Stimulated activated naive B cell treated with anti-CD40 and anti-IgM and Interleukin-4, amounts not matched to agents 10 μg/mL and 1 μg/mL and 100 μg/mL, for 72 hours (primary cell): Measurements from ENCODE around the gene ZNF675.
"Not testable (repeated sequence)": the region's sequence is repeated elsewhere in the genome, so short reads cannot be mapped to it uniquely, and the experiment has no call there.

ENCODE experiments used
- ATAC-seq, 2 donors: fragments of 150-1000 bp; cut with Tn5 transposase; replicated peaks; 2 replicates each; pipeline ENCODE4 v1.10.0; 2021; ENCODE audit warnings: moderate library complexity in 1 of 2
- DNase-seq: peaks from one replicate; pipeline ENCODE4 v3.0.0; 2021
- H3K27ac Mint-ChIP-seq: one replicate; pipeline ENCODE4 v1.8.0; 2022; ENCODE audit warnings: mild to moderate bottlenecking, mixed read lengths
- H3K27me3 Mint-ChIP-seq, 2 donors: one replicate each; pipeline ENCODE4 v1.8.0; 2022; ENCODE audit warnings: mixed read lengths in 2 of 2
- H3K36me3 Mint-ChIP-seq, 2 donors: one replicate each; pipeline ENCODE4 v1.8.0; 2022; ENCODE audit warnings: mixed read lengths in 2 of 2, mild to moderate bottlenecking in 1 of 2
- H3K4me1 Mint-ChIP-seq, 2 donors: one replicate each; pipeline ENCODE4 v1.8.0; 2022; ENCODE audit warnings: mixed read lengths in 2 of 2, mild to moderate bottlenecking in 1 of 2
- H3K4me3 Mint-ChIP-seq, 2 donors: one replicate each; pipeline ENCODE4 v1.8.0; 2022; ENCODE audit warnings: mild to moderate bottlenecking in 2 of 2, mixed read lengths in 2 of 2, moderate library complexity in 1 of 2
- H3K9me3 Mint-ChIP-seq, 2 donors: one replicate each; pipeline ENCODE4 v1.8.0; 2022; ENCODE audit warnings: mixed read lengths in 2 of 2, mild to moderate bottlenecking in 1 of 2

Gene ZNF675

DNA sequence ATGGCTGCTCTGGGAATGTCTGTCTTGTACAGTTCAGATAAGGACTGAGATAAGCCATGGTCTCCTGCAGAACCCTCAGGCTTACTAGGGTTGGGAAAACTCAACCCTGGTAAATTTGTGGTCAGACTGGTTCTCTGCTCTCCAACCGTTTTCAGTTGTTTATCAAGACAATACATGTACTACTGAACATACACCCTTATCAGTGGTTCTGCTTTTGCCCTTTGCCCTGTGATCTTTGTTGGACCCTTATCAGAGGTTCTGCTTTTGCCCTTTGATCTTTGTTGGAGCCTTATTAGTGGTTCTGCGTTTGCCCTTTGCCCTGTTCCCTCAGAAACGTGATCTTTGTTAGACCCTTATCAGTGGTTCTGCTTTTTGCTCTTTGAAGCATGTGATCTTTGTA is 37.2 kb downstream of the ZNF675 start:
- not testable (repeated sequence) for DNase-seq, H3K4me1 Mint-ChIP-seq, H3K4me3 Mint-ChIP-seq, H3K27ac Mint-ChIP-seq, ATAC-seq, H3K27me3 Mint-ChIP-seq
- Mint-ChIP-seq H3K36me3 (peaks cover 25 to 35% of the 10 kb centered on the region in 2 donors), H3K9me3 (peaks cover 27 to 30% of the 10 kb centered on the region in 2 donors)
